ENCODE results near the gene EFHD2. TPM values are rescaled to one million over a fixed set of nuclear protein-coding genes. Genes with fewer than 3 reads are reported as not detected.
"Not testable (repeated sequence)": the region's sequence is repeated elsewhere in the genome, so short reads cannot be mapped to it uniquely, and the experiment has no call there.

Gene EFHD2
- total and polyA plus RNA-seq, 2 of the 8 experiments (the other 6 are each of a cell fraction or from before 2014, with no cell fraction given), result 24.4 to 25.1 TPM

- 81% methylated on average over 9 of the region's 9 CpGs; no CpG with 5 or more reads in 1 of the 2 experiments for WGBS, 2 experiments (ENCODE audit: extremely low coverage in 1 of 2, insufficient coverage in 1 of 2, insufficient read length in 1 of 2, insufficient replicate concordance in 2 of 2, low coverage in 1 of 2, low lambda C conversion rate in 2 of 2, missing lambda C conversion rate in 1 of 2)
- H3K4ac ChIP-seq (replicated peaks; ENCODE audit: insufficient read length, low read depth, low read length); H4K8ac ChIP-seq (ENCODE audit: extremely low read depth, insufficient read depth, low read length); H3K79me2 ChIP-seq (ENCODE audit: control insufficient read depth in 1 of 2, insufficient read depth in 2 of 2, low read length in 2 of 2); H3K79me1 ChIP-seq (ENCODE audit: low read depth, low read length); H3K23ac ChIP-seq (ENCODE audit: insufficient read length); POLR2A ChIA-PET (ENCODE audit: partially characterized antibody); H4K20me1 ChIP-seq (replicated peaks in 1 of 2; ENCODE audit: control insufficient read depth in 1 of 2, insufficient read depth in 2 of 2, low read length in 2 of 2); H4K5ac ChIP-seq (ENCODE audit: insufficient read length, low read depth, low read length); H2AK5ac ChIP-seq (ENCODE audit: low read depth, low read length); H2BK15ac ChIP-seq (ENCODE audit: low read length); H3K4me3 ChIP-seq (ENCODE audit: extremely low read depth in 1 of 4, insufficient read depth in 2 of 4, low read depth in 3 of 4, low read length in 4 of 4); H4K91ac ChIP-seq (replicated peaks; ENCODE audit: insufficient read length, low read length); H2BK20ac ChIP-seq (ENCODE audit: low read length); H3K14ac ChIP-seq (ENCODE audit: insufficient read length); H2BK120ac ChIP-seq (replicated peaks; ENCODE audit: low read depth, low read length); H3K4me1 ChIP-seq (replicated peaks in 1 of 4; ENCODE audit: control insufficient read depth in 3 of 4, insufficient read depth in 4 of 4, low read length in 3 of 4); H3K27me3 ChIP-seq (replicated peaks in 1 of 4; ENCODE audit: control insufficient read depth in 3 of 4, extremely low read depth in 1 of 4, insufficient read depth in 3 of 4, low read length in 3 of 4); H3K18ac ChIP-seq (ENCODE audit: extremely low read depth, low read length); FAIRE-seq; H3K36me3 ChIP-seq (ENCODE audit: control insufficient read depth in 2 of 4, insufficient read depth in 4 of 4, low read length in 3 of 4); H3K23me2 ChIP-seq (ENCODE audit: low read depth, low read length); H3K9me3 ChIP-seq (ENCODE audit: insufficient read depth in 2 of 2, low read depth in 1 of 2, low read length in 1 of 2); CTCF ChIA-PET (ENCODE audit: partially characterized antibody); H2AFZ ChIP-seq (ENCODE audit: low read length); H2BK12ac ChIP-seq (ENCODE audit: low read depth, low read length); H3K9ac ChIP-seq (replicated peaks in 1 of 4; ENCODE audit: extremely low read depth in 1 of 4, low read depth in 3 of 4, low read length in 3 of 4); H2BK5ac ChIP-seq (ENCODE audit: low read depth, low read length); H3K4me2 ChIP-seq (ENCODE audit: insufficient read depth in 1 of 2, low read depth in 2 of 2, low read length in 2 of 2); H3K56ac ChIP-seq (replicated peaks; ENCODE audit: insufficient read length, low read depth, low read length); H3K27ac ChIP-seq (ENCODE audit: low read depth, low read length); DNase-seq (ENCODE audit: low read depth in 1 of 2, low spot score in 2 of 2): not testable (repeated sequence)
Measured at GRCh38 chr1:15469821-15470448, 60.2 kb downstream of the EFHD2 start.

- H3K56ac ChIP-seq (replicated peaks; ENCODE audit: insufficient read length, low read depth, low read length); H3K27me3 ChIP-seq (replicated peaks in 1 of 4; ENCODE audit: control insufficient read depth in 3 of 4, extremely low read depth in 1 of 4, insufficient read depth in 3 of 4, low read length in 3 of 4); H3K4me3 ChIP-seq (ENCODE audit: extremely low read depth in 1 of 4, insufficient read depth in 2 of 4, low read depth in 3 of 4, low read length in 4 of 4); H3K9ac ChIP-seq (replicated peaks in 1 of 4; ENCODE audit: extremely low read depth in 1 of 4, low read depth in 3 of 4, low read length in 3 of 4); POLR2A ChIA-PET (ENCODE audit: partially characterized antibody); H3K4me2 ChIP-seq (ENCODE audit: insufficient read depth in 1 of 2, low read depth in 2 of 2, low read length in 2 of 2); H2BK15ac ChIP-seq (ENCODE audit: low read length); H3K79me1 ChIP-seq (ENCODE audit: low read depth, low read length); H4K8ac ChIP-seq (ENCODE audit: extremely low read depth, insufficient read depth, low read length); H4K20me1 ChIP-seq (replicated peaks in 1 of 2; ENCODE audit: control insufficient read depth in 1 of 2, insufficient read depth in 2 of 2, low read length in 2 of 2); DNase-seq (ENCODE audit: low read depth in 1 of 2, low spot score in 2 of 2); H3K9me3 ChIP-seq (ENCODE audit: insufficient read depth in 2 of 2, low read depth in 1 of 2, low read length in 1 of 2); H3K79me2 ChIP-seq (ENCODE audit: control insufficient read depth in 1 of 2, insufficient read depth in 2 of 2, low read length in 2 of 2); H3K23me2 ChIP-seq (ENCODE audit: low read depth, low read length); H2BK120ac ChIP-seq (replicated peaks; ENCODE audit: low read depth, low read length); H4K91ac ChIP-seq (replicated peaks; ENCODE audit: insufficient read length, low read length); CTCF ChIA-PET (ENCODE audit: partially characterized antibody); H2BK12ac ChIP-seq (ENCODE audit: low read depth, low read length); H2AFZ ChIP-seq (ENCODE audit: low read length); H3K23ac ChIP-seq (ENCODE audit: insufficient read length); H4K5ac ChIP-seq (ENCODE audit: insufficient read length, low read depth, low read length); H3K4me1 ChIP-seq (replicated peaks in 1 of 4; ENCODE audit: control insufficient read depth in 3 of 4, insufficient read depth in 4 of 4, low read length in 3 of 4); H2BK20ac ChIP-seq (ENCODE audit: low read length); H3K18ac ChIP-seq (ENCODE audit: extremely low read depth, low read length); FAIRE-seq; H3K27ac ChIP-seq (ENCODE audit: low read depth, low read length); H3K4ac ChIP-seq (replicated peaks; ENCODE audit: insufficient read length, low read depth, low read length); H2AK5ac ChIP-seq (ENCODE audit: low read depth, low read length); H3K14ac ChIP-seq (ENCODE audit: insufficient read length); H2BK5ac ChIP-seq (ENCODE audit: low read depth, low read length); H3K36me3 ChIP-seq (ENCODE audit: control insufficient read depth in 2 of 4, insufficient read depth in 4 of 4, low read length in 3 of 4): not testable (repeated sequence)
- WGBS, 2 experiments (ENCODE audit: extremely low coverage in 1 of 2, insufficient coverage in 1 of 2, insufficient read length in 1 of 2, insufficient replicate concordance in 2 of 2, low coverage in 1 of 2, low lambda C conversion rate in 2 of 2, missing lambda C conversion rate in 1 of 2), result 88% methylated on average over 5 of the region's 5 CpGs; no CpG with 5 or more reads in 1 of the 2 experiments
Measured at GRCh38 chr1:15471067-15471466, 61.4 kb downstream of the EFHD2 start.

Data from H1 (cell line).